NT2/D1 (cell line): ENCODE measurements around the gene NIM1K.
"Not testable (repeated sequence)": the region's sequence is repeated elsewhere in the genome, so short reads cannot be mapped to it uniquely, and the experiment has no call there.

ENCODE experiments used
- DNase-seq: peaks from one replicate; pipeline ENCODE4 v3.0.0-alpha.2; 2011; ENCODE audit warnings: low read depth, low spot score
- H3K27me3 ChIP-seq: 2 replicates; pipeline ENCODE4 v1.6.0; 2011; ENCODE audit warnings: mild to moderate bottlenecking; ENCODE audit not compliant: insufficient read length, insufficient read depth
- H3K36me3 ChIP-seq: 2 replicates; pipeline ENCODE4 v1.6.1; 2011; ENCODE audit warnings: mild to moderate bottlenecking, low read length, mixed read lengths; ENCODE audit not compliant: insufficient read depth, insufficient read length
- H3K4me1 ChIP-seq: 2 replicates; pipeline ENCODE4 v1.5.1; 2011; ENCODE audit not compliant: insufficient read depth, insufficient read length
- H3K4me3 ChIP-seq: 2 replicates; pipeline ENCODE4 v1.5.1; 2011; ENCODE audit warnings: low read depth; ENCODE audit not compliant: insufficient read length
- H3K9ac ChIP-seq: 2 replicates; pipeline ENCODE4 v1.6.0; 2011; ENCODE audit warnings: low read depth; ENCODE audit not compliant: insufficient read length
- H3K9me3 ChIP-seq: 2 replicates; pipeline ENCODE4 v1.5.1; 2011; ENCODE audit warnings: mild to moderate bottlenecking, low read length; ENCODE audit not compliant: insufficient read depth
- SUZ12 ChIP-seq: IDR thresholded peaks from 2 replicates; pipeline ENCODE4 v1.6.1; 2011; ENCODE audit not compliant: insufficient read length, insufficient read depth; ENCODE audit errors: extremely low read depth
- YY1 ChIP-seq: IDR thresholded peaks from 2 replicates; pipeline ENCODE4 v1.6.1; 2011; ENCODE audit not compliant: insufficient read length, insufficient read depth
- ZNF274 ChIP-seq: IDR thresholded peaks from 2 replicates; pipeline ENCODE4 v1.6.1; 2011; ENCODE audit warnings: mild to moderate bottlenecking, low read depth, low read length

NIM1K gene

GRCh38 chr5:43315682-43316081 is 123.7 kb downstream of the NIM1K start:
- TF ChIP-seq YY1 = no peak
- no peak for TF ChIP-seq SUZ12
- H3K4me1 ChIP-seq = no peaks in the 10 kb centered on the region
- no peak for DNase-seq
- H3K9me3 ChIP-seq = no peaks in the 10 kb centered on the region
- no peaks in the 10 kb centered on the region for H3K27me3 ChIP-seq
- H3K9ac ChIP-seq = no peak overlapping the region
- H3K36me3 ChIP-seq = peaks cover 8% of the 10 kb centered on the region
- H3K4me3 ChIP-seq = no peak overlapping the region

- Histone ChIP-seq H3K36me3 (peaks cover 6% of the 10 kb centered on the region), H3K4me3 (no peak overlapping the region), H3K9me3 (no peaks in the 10 kb centered on the region), H3K9ac (no peak overlapping the region), H3K27me3 (no peaks in the 10 kb centered on the region), H3K4me1 (no peaks in the 10 kb centered on the region)
- TF ChIP-seq ZNF274 (no peak), SUZ12 (no peak), YY1 (no peak)
- no peak for DNase-seq
Measured at GRCh38 chr5:43316421-43316820, 124.4 kb downstream of the NIM1K start.

GRCh38 chr5:43320846-43321245 is 128.8 kb downstream of the NIM1K start:
- no peaks in the 10 kb centered on the region for H3K27me3 ChIP-seq
- TF ChIP-seq SUZ12 = no peak
- no peak for TF ChIP-seq ZNF274
- TF ChIP-seq YY1 = no peak
- H3K36me3 ChIP-seq = no peaks in the 10 kb centered on the region
- H3K4me1 ChIP-seq = no peaks in the 10 kb centered on the region
- H3K9me3 ChIP-seq = no peaks in the 10 kb centered on the region
- H3K4me3 ChIP-seq = no peak overlapping the region
- H3K9ac ChIP-seq = no peak overlapping the region
- DNase-seq = no peak

- not testable (repeated sequence) for DNase-seq, H3K9me3 ChIP-seq, H3K4me1 ChIP-seq, H3K27me3 ChIP-seq, H3K4me3 ChIP-seq, H3K9ac ChIP-seq, H3K36me3 ChIP-seq
Measured at GRCh38 chr5:43323488-43323887, 131.5 kb downstream of the NIM1K start.

- not testable (repeated sequence) for H3K4me1 ChIP-seq
Measured at GRCh38 chr5:43325624-43326023, 133.6 kb downstream of the NIM1K start.

More at GRCh38 chr5:43325624-43326023, 133.6 kb downstream of the NIM1K start:
- not testable (repeated sequence) for H3K4me3 ChIP-seq, H3K9ac ChIP-seq, H3K36me3 ChIP-seq, H3K27me3 ChIP-seq, DNase-seq, H3K9me3 ChIP-seq
